DLD1 (cell line): ENCODE measurements around the gene ANKFN1.

Experiments used
- in situ Hi-C: cut with HindIII; loops from 2 replicates; pipeline ENCODE4 v1.10.0; 2017; ENCODE audit warnings: low sequenced_read_pairs

ANKFN1 gene

DNA sequence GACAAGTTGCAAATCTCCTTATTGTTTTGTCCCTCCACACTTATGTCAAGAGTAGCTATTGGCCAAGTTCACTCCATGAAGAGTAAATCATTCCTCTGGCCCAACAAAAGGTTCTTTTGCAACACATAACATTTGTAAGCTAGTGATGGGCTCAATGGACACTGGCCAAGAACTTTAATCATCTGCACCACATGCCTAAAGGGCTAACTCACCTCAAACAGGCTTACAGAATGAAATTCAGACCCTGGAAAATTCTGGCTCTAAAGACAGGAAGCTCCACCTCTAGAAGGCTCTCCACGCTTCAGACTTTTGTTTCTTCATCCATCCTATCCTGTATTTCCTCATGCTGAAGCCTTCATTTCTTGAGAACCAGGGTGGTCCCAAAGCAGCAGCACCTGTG is 10.9 kb upstream of the ANKFN1 start:
- in situ Hi-C loops: no loop called here

DNA sequence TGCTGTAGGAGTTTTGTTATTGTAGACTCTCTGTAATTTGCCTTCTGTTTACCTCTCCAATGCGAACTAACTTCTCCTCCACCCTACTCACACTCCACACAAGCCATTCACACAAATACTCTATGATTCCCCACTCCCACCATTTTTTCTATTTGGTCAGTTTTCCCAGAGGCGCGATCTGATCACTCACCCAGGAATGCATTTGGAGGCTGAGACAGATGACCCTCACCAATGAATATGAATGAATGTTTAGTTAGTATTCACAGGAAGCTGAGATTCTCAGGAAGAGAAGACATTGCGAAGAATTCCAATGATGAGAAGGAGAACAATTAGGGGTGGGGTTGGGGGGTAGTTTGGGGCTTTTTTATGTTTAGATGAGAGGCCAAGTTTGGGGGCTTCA is 10.5 kb upstream of the ANKFN1 start:
- in situ Hi-C loops: no loop called here

DNA sequence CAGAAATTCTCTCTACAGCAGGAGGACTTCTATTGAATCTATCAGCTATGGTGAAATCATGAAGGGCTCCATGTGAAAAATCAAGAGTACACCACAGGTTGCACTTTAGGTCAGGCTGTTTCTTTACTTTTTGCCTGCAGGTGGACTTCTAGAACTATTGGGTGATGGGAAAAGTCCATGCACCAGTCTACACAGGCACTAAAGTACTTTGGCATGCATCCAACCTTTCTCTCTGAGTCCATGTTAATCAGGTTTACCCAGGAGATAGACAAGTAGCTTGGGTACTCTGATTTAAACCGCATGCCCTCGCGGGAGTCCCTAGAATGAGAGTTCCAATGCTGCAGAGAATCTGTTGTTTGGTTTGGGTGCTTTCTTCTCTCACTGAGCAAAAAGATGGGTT is 9.1 kb upstream of the ANKFN1 start:
- in situ Hi-C loops: no loop called here

DNA sequence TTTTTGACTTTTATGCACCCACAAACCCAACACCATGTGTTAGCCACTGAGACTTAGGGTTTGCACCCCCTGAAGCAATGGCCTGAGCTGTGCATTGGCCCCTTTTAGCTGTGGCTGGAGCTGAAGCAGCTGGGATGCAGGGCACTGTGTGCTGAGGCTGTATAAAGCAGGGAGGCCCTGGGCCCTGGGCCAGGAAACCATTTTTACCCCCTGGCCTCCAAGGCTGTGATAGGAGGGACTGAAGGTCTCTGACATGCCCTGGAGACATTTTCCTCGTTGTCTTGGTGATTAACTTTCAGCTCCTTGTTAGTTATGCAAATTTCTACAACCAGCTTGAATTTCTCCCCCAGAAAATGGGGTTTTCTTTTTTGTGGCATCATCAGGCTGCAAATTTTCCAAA is 6.7 kb upstream of the ANKFN1 start:
- in situ Hi-C loops: no loop called here

DNA sequence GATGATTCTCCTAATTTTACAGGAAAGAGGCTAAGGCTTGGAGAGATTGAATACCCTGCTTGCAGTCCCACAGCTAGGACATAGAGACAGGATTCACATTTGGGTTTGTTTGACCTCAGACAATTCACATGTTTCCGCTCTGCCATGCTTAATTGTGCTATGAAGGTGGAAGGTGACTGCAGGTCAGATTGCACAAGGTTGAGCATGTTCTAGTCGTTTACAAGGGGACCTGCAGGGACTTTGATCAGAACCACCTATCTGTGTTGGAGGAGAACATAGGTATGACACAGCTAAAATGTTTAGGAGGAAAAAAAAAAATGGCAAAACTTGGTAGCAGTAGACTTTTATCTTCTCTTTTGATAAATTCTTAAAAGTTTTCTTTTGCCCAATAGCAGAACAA is 4.9 kb upstream of the ANKFN1 start:
- in situ Hi-C loops: no loop called here

DNA sequence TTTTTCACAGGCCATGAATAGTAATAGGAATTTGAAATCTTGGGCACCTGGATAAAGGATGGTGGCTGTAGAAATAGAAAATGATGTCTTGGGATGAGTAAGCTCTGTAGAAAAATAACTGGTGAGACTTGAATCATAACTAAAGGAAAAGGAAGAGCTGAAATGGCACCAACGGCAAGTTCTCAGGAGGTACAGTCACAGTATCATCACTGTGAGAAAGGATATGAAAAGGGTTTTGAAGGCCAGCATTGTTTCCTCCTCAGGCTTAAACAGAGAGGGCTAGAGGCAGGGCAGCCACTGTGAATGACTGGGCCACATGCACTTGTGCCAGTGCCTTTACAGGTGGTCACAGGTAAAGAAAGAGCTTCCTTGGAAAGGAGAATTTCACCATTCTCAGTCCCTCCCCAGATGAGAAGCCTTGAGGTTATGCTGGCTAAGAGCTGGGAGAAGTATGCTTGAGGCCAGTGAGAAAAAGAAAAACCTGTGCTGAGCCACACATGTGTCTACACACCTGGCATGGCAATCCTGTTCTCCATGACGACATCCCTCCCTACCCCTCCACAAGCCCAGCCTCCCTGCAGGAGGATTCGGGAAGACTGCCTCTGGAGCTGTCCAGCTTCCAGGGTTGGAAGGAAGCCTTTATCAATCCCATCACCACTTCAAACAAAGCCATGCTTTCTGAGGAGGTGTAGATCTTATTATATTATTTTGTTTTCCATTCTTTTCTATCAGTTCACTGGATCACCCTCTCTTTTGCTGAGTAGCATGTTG is 3.8 kb upstream of the ANKFN1 start:
- in situ Hi-C loops: no loop called here

DNA sequence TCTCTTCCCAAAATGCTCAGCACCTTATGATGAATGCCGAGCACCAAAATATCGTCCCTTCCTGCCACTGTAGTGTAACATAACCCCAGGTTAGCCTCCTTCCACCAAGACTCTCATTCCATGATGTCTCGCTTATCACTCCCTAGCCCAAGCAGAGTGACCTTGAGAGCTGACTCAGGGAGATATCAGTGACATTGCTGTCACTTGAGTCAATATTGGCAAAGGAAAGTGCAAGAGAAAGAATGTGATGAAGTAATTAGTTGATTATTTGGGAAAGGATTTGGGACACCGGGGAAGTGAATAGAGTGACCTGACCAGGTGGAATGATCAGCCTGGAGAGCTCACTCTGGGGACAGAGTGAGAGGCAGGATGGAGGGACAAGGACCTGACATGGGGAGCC is 2.6 kb upstream of the ANKFN1 start:
- in situ Hi-C loops: no loop called here

DNA sequence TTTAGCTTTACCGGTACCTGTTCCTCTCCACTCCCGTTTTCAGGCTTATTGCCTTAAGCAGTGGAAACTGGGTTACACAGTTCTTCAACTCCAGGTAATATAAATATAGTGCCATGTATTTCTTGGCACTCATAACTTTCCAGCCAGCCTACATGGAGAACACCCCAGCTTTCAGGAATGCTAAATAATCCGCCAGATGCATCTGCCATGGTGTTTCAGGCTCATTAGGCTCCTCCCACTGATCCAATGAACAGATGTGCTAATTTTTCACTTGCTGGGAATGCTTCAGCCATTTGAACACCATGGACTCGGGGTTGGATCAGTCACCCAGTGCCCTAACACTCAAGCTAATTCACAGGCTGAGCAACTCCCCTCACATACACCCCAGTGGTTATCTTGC is 4.6 kb downstream of the ANKFN1 start:
- in situ Hi-C loops: no loop called here

DNA sequence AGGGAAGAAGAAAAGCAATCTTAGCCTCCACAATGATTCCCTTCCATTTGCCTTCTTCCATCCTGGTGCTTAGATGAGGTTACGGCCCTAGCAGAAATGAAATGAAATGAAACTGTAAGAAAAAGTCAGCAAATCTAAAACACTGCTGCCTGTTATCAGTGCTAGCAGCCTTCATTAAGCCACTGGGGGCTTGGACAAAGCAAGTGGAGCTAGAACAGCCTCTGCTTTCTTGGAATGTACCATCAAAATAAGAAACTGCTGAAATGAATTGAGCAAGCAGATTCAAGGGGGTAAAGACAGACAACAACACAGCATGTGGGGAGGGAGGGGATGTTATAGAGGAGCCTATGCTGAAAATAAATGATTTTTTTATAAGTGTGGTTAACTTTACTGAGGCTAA is 5.1 kb downstream of the ANKFN1 start:
- in situ Hi-C loops: no loop called here

DNA sequence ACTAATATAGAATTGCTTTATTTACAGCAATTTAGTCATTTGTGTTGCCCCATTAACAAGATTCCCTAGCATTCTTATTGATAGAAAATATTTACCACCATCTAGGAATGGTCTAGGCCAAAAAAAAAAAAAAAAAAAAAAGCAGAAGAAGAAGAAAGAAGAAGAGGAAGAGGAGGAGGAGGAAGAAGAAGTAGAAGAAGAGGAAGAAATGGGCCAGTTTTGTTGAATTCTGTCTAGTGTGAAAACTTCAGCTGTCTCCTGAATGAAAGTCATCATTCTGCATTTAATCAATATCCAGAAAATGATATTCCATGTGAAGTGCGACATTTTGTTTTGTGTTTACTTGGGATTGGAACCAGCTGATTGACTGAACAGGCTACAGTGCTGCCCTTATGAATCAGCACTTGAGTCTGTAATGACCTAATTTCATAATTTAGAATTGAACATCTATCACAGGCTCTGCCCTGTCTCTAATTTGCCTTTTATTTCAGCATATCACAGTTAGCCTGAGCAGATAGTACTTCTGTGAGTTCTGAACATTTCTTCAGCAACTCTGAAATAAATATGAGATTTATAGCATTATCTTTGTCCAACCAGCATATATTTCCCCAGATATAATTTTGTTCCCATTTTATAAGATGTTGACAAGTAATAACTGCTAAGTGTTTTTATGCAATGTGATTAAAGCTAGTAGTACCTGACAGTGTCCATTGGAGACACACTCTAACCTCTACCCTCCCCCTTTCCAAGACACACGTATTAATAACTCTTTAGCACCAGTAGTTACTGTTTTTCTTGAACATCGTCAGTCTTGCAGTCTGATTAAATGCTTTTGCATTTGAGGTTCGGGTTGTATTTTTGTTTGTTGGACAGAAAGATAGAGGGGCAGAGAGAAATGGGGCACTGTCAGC is 5.9 kb downstream of the ANKFN1 start:
- in situ Hi-C loops: no loop called here

DNA sequence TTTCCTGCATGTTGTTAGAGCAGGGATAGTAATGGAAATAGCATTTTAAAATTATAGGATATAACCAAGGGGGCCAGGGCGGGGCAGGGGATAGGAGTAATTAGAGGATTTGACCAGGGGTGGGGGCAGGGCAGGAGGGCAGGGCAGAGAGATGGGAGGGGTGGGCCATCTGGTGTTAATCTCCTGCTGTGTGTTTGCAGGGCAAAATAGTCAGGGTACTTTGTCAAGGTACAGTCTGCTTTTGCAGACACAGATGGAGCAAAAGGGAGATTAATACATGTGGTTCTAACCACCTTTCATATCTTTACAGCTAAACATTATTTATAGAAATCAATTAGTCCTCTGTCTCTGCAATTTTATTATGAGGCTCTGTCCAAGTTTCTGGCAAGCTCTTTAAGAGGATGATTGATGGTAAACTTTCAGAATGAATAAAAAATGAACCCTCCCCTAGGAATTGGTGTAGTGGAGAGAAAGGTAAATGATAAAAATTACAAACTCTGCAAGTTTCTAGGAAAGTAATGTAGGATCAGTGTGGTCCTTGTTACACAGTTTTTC is 6.6 kb downstream of the ANKFN1 start:
- in situ Hi-C loops: no loop called here

DNA sequence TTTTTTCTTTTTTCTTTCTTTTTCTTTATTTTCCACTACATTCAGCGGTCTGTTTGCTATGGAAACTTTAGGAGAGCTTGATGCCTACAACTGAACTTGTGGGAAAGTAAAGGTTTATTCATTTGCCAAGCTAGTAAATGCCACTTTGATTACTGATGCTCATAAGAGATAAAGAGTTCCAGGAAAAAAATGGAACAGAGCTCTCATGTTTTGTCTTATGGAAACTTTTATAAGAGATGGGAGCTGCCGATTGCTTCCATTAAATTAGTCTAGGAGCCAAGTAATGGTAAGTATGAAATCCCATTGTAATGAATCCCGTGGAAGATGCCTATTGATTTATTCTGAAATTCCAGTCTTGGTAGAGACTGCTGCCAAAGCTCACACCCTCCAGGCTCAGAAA is 7.1 kb downstream of the ANKFN1 start:
- in situ Hi-C loops: no loop called here

DNA sequence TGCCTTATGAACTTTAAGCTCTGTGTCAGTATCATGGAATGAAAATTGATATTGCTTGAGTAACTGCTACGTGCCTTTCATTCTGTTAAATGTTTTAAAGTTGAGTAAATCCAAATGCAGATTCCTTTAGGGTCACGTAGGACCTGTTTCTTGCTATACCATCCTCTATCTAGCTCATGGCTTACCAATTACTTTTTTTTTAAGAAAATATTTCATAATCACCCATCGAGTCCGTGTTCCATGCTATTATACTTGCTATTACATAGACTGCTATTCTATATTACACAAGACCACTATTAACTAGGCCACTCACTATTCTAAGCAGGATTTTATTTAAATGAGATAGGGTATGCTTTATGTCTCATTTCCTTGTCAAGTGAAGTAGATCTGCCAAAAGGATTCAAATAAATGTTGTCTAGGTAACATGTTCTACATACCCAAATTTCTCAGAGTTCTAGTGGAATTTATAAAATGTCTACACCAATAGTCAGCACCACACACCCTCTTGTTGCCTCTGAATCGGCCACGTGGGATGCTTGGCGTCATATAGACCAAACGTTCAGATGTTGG is 11.9 kb downstream of the ANKFN1 start:
- in situ Hi-C loops: no loop called here

DNA sequence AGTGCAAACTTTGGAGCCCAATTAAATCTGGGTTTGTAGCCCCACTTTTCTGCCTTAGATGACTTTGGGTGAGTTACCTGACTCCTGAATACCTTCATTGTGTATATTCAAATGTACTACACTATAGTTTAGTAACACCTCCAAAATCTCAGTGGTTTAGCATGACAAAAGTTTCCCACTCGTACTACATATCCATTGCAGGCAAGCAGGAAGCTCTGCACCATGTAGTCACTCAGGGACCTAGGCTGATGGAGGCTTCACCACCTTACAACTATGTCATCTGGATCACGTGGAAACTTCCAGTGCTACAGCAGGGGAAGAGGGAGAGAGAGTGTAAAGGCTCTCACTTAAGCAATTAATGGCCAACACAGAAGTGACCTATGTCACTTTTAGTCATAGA is 14.2 kb downstream of the ANKFN1 start:
- in situ Hi-C loops: no loop called here

DNA sequence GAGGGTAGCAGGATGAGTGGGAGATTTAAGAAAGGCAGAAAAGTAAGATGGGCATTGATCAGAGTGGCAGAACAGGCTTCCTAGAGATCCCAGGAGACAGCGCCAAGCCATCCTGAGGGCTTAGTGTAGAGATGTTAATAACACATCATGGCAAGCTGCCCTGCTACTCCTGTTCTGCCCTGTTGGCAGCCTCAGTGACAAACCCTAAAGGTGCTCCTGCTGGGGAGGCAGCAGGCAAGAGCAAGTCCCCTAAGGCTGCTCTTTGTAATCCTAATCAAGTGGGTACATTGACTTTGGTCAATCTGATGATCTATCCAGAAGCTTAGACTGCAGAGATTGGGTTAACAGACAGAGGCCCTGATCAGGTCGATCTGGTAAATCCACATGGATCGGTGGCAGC is 16.3 kb downstream of the ANKFN1 start:
- in situ Hi-C loops: no loop called here

DNA sequence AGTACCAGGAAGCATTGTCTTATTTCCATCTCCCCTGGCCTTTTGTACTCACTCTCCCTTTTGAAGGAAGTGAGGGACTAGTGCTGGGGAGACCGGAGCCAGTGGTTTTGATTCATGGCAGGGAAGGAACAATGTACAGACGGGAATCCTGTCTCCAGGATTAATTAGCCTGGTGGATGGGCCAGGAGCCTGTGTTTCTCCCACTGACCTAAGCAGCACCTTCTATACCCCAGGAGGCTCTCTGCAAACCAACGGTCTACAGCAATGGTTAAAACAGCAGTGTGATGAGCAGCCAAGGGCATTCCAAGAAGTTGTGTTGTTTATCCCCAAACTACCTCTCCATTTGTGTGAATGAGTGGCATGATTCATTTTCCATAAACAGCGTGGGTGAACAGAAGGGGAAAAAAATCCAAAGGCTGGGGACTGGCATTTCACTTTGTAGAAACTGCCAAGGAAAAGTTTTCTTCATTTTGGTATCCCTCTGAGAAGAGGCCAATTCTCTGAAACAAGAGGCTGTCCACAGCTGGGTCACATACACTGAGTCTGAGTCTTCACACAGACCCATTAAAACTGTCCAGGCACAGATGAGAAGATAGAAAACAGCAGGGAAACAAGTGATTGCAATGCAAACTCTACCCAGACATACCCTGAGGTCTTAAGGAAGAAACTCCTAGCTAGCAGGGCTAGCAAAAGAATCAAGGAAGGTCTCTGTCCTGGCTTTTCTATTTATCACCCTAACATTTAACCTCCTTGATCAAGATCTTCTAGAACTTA is 18.1 kb downstream of the ANKFN1 start:
- in situ Hi-C loops: no loop called here

DNA sequence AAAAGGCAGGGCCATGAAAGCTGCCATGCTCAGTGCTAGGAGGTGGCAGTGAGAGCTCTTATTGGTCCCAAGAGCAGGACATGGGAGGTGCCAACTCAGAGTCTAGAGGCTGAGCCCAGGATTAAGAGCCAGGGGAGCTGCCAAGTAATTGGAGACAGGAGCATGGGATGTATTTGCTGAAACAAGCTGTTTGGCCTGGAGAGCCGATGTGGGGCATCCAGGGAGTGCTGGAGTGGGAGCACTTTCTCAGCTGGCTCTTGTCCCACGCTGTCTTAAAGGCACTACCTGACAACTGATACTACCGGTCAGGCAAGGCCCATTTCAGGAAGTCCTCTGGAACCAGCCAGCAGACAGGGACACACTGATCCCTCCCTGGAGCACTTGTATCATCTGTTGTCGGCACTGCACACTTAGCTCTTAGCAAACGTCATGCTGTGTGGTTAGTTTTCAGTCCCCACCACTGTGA is 19.3 kb downstream of the ANKFN1 start:
- in situ Hi-C loops: no loop called here

DNA sequence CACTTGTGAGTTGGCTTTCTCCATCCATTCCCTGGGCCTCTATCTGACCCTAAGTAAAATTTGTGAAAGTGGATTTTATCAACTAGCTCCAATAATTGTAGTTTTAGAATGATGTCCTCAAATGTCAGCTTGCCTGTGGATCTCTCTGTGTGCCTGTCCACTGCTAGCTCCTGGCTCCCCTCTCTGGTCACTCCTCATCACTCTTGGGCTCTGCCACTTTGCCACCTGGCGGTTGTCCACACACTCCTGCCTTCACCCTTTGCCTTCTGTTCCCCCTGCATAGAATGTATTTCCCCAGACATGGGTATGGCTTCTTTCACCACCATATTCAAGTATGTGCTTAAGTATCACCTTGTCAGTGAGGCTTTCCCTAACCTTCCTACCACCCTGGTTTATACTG is 19.8 kb downstream of the ANKFN1 start:
- in situ Hi-C loops: no loop called here

DNA sequence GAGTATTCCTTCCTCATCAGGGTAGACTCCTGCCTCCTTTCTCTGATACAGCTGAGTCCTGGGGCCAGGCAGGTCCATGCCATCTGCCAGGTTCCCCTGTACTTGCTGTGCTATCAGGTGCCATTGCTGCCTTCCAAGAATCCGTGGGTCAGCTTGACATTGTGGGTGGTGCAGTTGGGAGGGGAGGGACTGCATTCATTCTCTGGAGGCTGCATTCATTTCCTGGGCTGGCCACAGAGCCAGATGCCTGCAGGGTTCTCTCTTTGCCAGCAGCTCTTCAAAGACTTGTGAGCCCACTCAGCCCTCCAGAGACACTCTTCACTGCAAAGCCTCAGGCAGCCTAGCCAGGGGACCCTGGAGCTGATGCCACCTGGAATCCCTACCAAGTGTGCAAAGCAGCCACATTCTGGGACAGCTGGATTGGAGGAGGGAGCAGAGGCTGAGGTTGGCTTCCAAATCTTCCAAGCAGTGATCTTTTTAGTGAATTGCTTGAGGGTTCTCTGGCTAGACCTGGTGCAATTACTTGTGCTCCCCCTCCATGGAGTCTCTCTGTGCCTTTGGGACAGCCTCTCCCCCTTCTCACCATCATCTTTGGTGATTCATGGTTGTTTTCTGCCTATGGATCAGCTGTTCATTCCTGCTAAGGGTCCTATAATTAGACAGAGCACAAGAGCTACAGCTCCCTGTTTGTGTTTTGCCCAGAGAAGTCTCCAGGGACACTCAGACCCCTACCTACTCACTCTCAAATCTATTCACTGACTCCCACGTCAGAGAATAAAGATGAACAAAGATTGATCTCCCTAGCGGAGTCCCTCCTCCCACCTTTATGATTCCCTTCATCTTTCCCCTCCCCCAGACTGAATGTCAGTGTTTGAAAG is 20.9 kb downstream of the ANKFN1 start:
- in situ Hi-C loops: no loop called here
